HepG2 (cell line): ENCODE measurements around the gene INSR. TPM values are rescaled to one million over a fixed set of nuclear protein-coding genes. Genes with fewer than 3 reads are reported as not detected.
A peak's percentile ranks its signal among the peaks of the same experiment; 100 is the strongest.

Experiments
- AKAP8 ChIP-seq: sonication (generic); formaldehyde crosslinking; IDR thresholded peaks from 2 replicates; pipeline ENCODE4 v1.5.1; 2020; ENCODE audit warnings: mild to moderate bottlenecking, missing genetic modification reagents
- BRF2 ChIP-seq: sonication (generic); formaldehyde crosslinking; IDR thresholded peaks from 2 replicates; pipeline ENCODE4 v1.8.1; 2022; ENCODE audit warnings: mild to moderate bottlenecking, missing genetic modification reagents
- HNF4A ChIP-seq: sonication (generic); formaldehyde crosslinking; IDR thresholded peaks from 2 replicates; pipeline ENCODE4 v1.4.0; 2020; ENCODE audit warnings: missing genetic modification reagents
- IKZF1 ChIP-seq: fragments of 450-650 bp; IDR thresholded peaks from 2 replicates; pipeline ENCODE4 v1.7.1; 2016
- IKZF5 ChIP-seq: IDR thresholded peaks from 2 replicates; pipeline ENCODE4 v1.6.1; 2018; ENCODE audit warnings: missing genetic modification reagents, mild to moderate bottlenecking, missing compliant biosample characterization
- NR2C2 ChIP-seq: sonication (generic); formaldehyde crosslinking; IDR thresholded peaks from 2 replicates; pipeline ENCODE4 v1.4.0; 2020; ENCODE audit warnings: missing genetic modification reagents, mild to moderate bottlenecking, moderate library complexity, borderline replicate concordance
- PAXIP1 ChIP-seq: sonication (generic); formaldehyde crosslinking; conservative IDR thresholded peaks from 2 replicates; pipeline ENCODE4 v1.4.0; 2020; ENCODE audit warnings: mild to moderate bottlenecking, missing genetic modification reagents, moderate library complexity
- RBM39 ChIP-seq: fragments of 200-400 bp; formaldehyde crosslinking; IDR thresholded peaks from one replicate; pipeline ENCODE4 v1.6.1; 2018; ENCODE audit warnings: antibody characterized with exemption, mild to moderate bottlenecking, low read depth, low read length; ENCODE audit not compliant: poor library complexity, severe bottlenecking
- REXO4 ChIP-seq: sonication (generic); formaldehyde crosslinking; IDR thresholded peaks from 2 replicates; pipeline ENCODE4 v1.8.0; 2022; ENCODE audit warnings: missing genetic modification reagents, mild to moderate bottlenecking, borderline replicate concordance
- RXRA ChIP-seq: sonication (generic); formaldehyde crosslinking; IDR thresholded peaks from 2 replicates; pipeline ENCODE4 v1.5.1; 2020; ENCODE audit warnings: missing genetic modification reagents
- SPEN ChIP-seq: sonication (generic); formaldehyde crosslinking; IDR thresholded peaks from 2 replicates; pipeline ENCODE4 v1.5.1; 2020; ENCODE audit warnings: low read depth, mild to moderate bottlenecking, missing genetic modification reagents
- TCF12 ChIP-seq, 2 experiments: fragments of 450-650 bp in 1 of 2; sonication (generic) in 1 of 2; formaldehyde crosslinking in 1 of 2; IDR thresholded peaks; 2 replicates each; pipeline versions ENCODE4 v1.6.1 to v1.8.0; 2017 to 2022; ENCODE audit warnings: antibody characterized with exemption in 1 of 2, mild to moderate bottlenecking in 1 of 2, missing genetic modification reagents in 1 of 2, moderate library complexity in 1 of 2
- TCF7 ChIP-seq: sonication (generic); IDR thresholded peaks from 2 replicates; pipeline ENCODE4 v1.6.1; 2016; ENCODE audit warnings: antibody characterized with exemption, low read depth
- TOE1 ChIP-seq: sonication (generic); formaldehyde crosslinking; IDR thresholded peaks from 2 replicates; pipeline ENCODE4 v1.4.0; 2020; ENCODE audit warnings: mild to moderate bottlenecking, missing genetic modification reagents
- ZNF281 ChIP-seq: sonication (generic); formaldehyde crosslinking; IDR thresholded peaks from 2 replicates; pipeline ENCODE4 v1.4.0; 2020; ENCODE audit warnings: missing genetic modification reagents, borderline replicate concordance
- ZNF329 ChIP-seq: sonication (generic); formaldehyde crosslinking; IDR thresholded peaks from 2 replicates; pipeline ENCODE4 v1.9.0; 2021; ENCODE audit warnings: low read depth, mild to moderate bottlenecking, missing genetic modification reagents
- ZNF362 ChIP-seq: sonication (generic); formaldehyde crosslinking; IDR thresholded peaks from 2 replicates; pipeline ENCODE4 v1.4.0; 2020; ENCODE audit warnings: missing genetic modification reagents, mild to moderate bottlenecking, borderline replicate concordance
- ZNF510 ChIP-seq: sonication (generic); formaldehyde crosslinking; IDR thresholded peaks from 2 replicates; pipeline ENCODE4 v1.4.0; 2020; ENCODE audit warnings: low read depth, mild to moderate bottlenecking, missing genetic modification reagents
- polyA plus RNA-seq, 8 experiments: library from polyadenylated mRNA; depleted of rRNA in 3 of 8; stranded (reverse) in 7 of 8; unstranded in 1 of 8; fragments of >200 nt; fragmentation: Illumina TruSeq in 4 of 8; extraction: Trizol in 4 of 8; gene quantifications; 2 replicates each; pipeline versions ENCODE4 v1.2.1 to v1.2.3, GENCODE V29; 2011 to 2016; ENCODE audit warnings: low read depth in 4 of 8, missing spikeins in 1 of 8, mixed read lengths in 1 of 8; ENCODE audit not compliant: insufficient read depth in 1 of 8
- total RNA-seq, 5 experiments: library from RNA; depleted of rRNA; stranded (reverse); fragments of >200 nt; fragmentation: Illumina TruSeq; extraction: Trizol; gene quantifications; 2 replicates each; pipeline ENCODE4 v1.2.3, GENCODE V29; 2016; ENCODE audit warnings: low read depth in 1 of 5

The INSR gene
- total and polyA plus RNA-seq, 2 of the 13 experiments (the other 11 are each of a cell fraction or from before 2014, with no cell fraction given): 24.2 to 29.8 TPM

- no peak for TF ChIP-seq NR2C2 (CRISPR knock-in tag)
- no peak for TF ChIP-seq TCF12 (IDR thresholded peaks at IDR 0.05)
- TF ChIP-seq TCF12 (CRISPR knock-in tag; IDR thresholded peaks at IDR 0.05): no peak
- peak; percentile 55 for TF ChIP-seq HNF4A (CRISPR knock-in tag)
- TF ChIP-seq TCF7: no peak
- no peak for TF ChIP-seq ZNF362 (CRISPR knock-in tag)
- TF ChIP-seq RBM39: peak; percentile 47
- no peak; the same call in 1 of the 2 replicates for TF ChIP-seq PAXIP1 (CRISPR knock-in tag)
- no peak for TF ChIP-seq REXO4
- peak; percentile 68 for TF ChIP-seq SPEN (CRISPR knock-in tag)
- no peak for TF ChIP-seq IKZF1
- TF ChIP-seq IKZF5 (CRISPR knock-in tag): peak; percentile 51
- TF ChIP-seq RXRA (CRISPR knock-in tag): peak; percentile 14
- TF ChIP-seq TOE1 (CRISPR knock-in tag): no peak
- TF ChIP-seq BRF2 (CRISPR knock-in tag): no peak
- no peak for TF ChIP-seq ZNF510 (CRISPR knock-in tag)
- TF ChIP-seq ZNF281 (CRISPR knock-in tag): no peak
- TF ChIP-seq ZNF329 (CRISPR knock-in tag): no peak
- no peak for TF ChIP-seq AKAP8 (CRISPR knock-in tag)
These were observed at the start of gene INSR (continued) for GRCh38 chr19:7293762-7294557.
